Suppressor macrophage treated with lipopolysaccharide for 1 hour (primary cell): ENCODE measurements around the gene PLPP4.

ENCODE experiments used
- DNase-seq, 3 donors: peaks; one replicate each; pipeline ENCODE4 v3.0.0-alpha.2; 2020 to 2022

The PLPP4 gene

DNA sequence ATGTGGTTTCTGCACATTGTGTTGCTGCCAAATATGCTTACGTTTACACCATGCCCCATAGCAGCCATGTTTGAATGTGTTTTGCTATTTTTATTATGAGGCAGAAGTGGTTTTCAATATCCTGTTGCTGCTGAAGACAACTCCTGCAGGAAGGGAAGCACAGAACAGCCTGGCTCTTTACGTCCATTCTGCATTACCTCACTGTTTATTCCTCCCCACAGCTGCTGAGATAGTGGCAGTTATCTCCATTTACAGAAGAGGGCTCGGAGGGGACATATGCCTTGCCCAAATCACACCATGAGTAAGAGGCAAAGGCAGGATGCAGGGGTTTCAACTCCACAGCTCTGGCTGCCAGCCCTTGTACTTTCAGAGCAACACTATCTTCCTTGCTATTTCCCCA, 35.3 kb downstream of the PLPP4 start:
- no peak for DNase-seq

DNA sequence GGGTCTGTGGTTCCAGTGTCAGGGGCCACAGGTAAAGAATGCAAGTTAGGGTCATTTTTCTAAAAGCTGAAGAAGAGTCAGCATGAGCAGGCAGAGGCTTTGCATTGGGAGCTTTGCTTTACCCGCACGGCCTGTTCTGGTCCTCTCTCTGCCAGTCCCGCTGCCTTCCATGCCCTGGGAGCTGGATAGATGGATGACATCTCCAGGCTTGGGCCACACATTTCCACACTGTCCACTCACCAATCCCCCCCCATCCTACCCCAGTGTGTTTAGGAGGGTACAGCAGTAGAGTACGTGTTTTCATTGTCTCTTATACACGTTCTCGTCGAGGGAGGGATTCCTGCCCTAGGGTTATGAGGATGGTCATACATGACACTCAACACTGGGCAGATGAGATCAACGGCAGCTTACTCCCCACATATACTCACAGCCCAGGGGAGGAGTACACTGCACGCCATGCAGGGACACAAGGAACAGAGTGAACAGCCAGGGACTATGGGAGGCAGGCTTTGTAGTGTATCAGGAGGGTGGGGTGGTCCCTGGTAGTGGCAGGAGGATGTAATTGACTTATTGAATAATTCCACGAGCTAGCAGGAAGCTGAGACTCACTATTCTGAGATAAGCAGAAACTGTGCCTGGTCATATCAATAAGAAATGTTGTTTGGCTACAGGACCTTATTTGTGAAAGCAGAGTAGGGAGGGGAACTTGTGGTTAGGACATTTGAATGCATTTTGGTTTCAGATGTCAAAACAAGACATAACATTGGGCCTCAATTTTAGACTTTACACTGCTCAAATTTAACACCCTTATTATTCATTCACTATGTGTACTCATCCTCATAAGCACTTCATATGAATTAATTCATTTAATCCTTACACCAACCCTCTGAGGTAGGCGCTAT, 36.6 kb downstream of the PLPP4 start:
- DNase-seq, result no peak

DNA sequence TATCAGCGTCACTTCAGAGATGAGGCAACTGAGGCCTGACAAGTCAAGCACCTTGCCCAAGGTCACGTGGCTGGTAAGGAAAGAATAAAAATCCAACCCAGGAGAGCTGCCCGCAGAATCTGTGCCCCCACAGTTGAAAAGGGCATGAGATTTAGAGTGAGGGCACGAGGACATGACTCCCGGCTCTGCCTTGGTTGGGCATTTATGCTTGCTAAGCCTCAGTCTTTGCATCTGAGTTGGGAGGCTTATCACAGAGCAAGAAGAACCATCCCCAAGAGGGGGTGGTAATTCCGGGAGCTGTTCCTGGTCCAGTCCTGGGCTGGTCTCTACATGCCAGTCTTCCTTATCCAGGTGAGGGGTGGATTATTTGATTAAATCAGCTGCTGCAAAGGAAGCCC, 37.3 kb downstream of the PLPP4 start:
- DNase-seq, result no peak

DNA sequence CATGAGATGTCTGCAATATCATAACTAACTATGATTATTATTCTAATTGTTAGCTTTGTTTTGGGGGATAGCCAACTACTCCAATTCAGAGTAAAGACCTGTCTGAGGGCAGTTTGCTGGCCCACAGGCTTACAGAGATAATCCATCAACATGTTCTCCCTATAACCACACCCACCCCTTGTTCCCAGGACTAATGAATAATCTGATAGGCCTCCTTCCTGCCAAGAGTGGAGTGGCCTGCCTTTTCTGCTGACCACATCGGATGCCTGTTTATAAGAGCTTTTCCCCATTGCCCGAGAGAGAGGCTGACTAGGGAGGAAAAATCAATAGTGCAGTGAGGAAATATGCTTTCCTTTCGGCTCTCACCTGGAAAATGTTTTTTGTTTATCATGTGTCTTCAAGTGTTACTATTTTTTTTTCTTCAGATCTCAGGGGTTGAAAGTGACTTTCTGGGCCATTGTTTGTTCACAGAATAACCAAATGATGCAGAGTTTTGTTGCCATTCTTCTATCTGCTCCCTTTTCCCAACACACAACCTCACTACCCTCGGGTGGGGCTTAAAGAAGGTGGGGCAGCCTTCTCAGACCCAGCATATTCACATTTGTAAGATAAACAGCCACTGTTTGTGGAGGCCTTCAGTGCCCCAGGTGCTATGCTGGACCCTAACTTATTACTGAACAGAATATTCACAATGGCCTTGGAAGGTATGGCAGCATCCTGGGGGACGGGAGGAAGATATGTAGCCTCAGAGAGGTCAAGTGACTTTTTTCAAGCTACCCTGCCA, 38.4 kb downstream of the PLPP4 start:
- DNase-seq, result no peak

DNA sequence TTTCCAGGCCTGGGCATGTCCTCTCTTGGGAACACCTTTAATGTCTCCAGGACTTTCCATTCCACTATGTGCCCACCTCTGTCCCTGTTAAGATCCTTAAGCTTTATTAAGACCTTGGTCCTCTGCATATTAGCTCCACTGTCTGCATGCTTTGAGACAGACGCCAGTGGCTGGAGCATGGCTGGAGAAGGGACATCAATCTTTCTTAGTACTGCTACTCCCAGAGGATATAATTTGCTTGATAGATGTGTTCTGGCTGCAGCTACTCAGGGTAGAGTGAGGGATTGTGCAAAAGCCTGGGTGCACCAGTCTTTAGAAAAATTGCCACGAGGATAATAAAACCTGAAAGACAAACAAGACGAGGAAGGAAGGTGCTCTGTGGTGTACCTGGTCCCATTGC, 42.9 kb downstream of the PLPP4 start:
- no peak for DNase-seq

DNA sequence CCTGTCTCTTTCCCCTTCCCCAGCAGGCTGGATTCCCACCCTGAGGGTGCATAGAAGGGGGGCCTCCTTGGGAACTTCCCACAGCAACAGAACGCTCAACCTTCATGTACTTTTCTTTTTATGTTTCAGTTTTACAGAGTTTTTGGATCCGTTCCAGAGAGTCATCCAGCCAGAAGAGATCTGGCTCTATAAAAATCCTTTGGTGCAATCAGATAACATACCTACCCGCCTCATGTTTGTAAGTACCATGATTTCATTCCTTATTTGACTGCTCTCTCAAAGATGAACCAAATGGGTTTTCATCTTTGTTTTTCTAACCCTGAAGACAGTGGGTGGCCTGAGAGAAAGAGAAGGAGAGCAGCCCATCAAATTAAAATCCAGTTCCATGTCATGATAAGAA, 46.7 kb downstream of the PLPP4 start:
- DNase-seq, result no peak

DNA sequence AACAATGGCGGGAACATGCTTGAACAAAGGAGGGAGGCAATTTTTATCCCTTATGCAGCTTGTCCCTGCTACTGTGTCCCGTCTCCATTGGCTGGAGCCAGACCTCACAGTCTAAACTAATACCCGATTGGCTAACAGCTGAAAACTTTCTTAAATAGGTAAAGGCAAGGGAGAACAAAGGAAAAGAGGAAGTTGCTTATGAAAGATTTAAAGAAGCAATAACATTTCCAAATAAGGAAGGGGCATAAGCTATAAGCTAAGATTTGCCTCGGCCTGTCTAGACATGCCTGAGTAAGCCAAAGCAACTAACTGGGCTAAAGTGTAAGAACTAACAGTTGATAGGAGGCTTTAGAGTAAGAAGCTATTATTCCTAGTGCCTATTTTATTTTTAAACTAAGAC, 47.2 kb downstream of the PLPP4 start:
- peak in 2 of 3 donors; percentile 7 to 25 for DNase-seq

DNA sequence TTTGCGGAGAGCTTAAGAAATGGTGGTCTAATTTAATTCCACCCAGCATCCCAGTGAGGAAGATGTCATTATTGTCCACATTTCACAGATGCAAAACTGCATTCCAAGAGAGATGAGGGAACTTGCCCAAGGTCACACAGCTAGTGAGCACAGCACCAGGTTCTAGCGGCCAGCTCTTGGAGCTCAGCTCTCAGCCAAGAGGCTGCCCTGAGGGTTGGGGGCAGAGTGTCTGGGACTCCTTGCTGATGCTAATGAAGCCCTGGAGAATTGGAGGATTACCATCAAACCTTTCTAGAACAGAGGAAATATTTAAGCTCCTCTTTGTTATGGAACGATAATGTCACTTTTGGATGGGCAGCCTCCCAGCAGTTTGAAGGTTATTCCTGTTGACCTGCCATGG, 48.0 kb downstream of the PLPP4 start:
- no peak for DNase-seq

DNA sequence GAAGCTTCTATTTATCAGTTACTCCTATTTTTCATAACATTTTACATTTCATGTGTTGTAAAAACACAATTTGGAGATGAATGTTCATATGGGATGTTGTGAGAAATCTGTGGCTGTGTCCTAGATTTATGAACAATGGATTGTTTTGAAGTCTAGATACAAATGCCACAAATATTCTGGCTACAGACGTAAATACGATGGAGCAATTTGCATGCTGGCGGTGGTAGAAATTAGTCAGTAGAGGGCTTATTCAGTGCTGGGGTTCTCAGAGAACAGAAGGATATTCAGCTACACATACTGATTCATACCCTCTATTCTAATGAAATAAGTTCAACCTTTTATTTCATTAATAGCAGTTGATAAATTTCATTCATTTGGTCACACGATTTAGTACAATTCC, 48.8 kb downstream of the PLPP4 start:
- DNase-seq, result no peak

DNA sequence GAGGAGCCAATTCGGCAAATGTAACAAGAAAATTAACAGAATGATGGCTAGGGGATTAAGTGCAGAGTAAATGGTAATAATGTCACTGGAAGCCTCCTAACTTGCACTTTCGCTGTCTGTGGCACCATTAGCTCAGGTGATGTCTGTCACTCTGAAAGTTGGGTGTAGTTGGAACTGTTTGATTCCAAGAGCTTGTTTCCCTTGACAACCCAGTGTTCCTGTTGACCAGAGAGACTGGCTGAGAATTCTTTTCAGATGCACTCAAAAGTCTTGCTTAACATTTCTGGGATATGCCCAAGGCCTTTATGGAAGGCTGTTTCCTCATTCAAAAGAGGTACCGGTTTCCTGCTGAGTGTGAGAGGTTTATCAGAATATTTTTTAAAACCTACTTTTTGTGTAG, 49.6 kb downstream of the PLPP4 start:
- no peak for DNase-seq

DNA sequence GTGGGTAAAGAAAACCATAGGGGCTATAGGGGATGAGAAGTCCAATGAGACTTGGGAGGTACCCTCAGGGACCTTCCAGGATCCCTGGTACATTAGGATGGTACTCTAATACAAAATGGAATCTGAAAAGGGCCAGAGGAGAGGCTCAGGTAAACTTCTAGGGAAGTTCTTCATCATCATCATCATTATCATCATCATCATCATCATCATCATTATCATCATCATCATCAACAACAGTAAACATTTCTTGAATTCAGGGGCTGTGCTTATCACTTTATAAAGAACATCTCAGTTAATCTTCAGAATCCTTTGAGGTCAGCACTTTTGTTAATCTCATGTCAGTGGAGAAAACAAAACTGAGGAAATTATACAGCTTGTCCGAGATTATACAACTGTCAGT, 50.1 kb downstream of the PLPP4 start:
- no peak for DNase-seq

DNA sequence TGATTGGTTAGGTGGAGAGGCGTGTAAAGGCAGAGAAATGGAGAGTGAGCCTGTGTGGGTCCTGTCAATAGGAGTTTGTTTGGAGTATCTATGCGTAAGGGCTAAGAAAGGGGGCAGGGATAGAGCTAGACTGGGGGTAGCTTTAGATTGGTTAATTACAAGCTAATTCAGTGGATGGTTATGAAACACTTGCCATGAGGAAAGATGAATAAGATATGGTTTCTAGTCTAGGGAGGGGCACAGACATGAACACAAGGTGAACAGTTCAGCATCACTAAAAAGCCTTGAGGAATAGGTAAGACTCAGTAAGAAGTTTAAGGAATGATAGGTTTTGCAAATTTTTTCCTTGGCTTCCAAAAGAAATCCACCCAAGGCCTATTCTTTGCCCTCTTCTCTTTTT, 50.6 kb downstream of the PLPP4 start:
- no peak for DNase-seq

DNA sequence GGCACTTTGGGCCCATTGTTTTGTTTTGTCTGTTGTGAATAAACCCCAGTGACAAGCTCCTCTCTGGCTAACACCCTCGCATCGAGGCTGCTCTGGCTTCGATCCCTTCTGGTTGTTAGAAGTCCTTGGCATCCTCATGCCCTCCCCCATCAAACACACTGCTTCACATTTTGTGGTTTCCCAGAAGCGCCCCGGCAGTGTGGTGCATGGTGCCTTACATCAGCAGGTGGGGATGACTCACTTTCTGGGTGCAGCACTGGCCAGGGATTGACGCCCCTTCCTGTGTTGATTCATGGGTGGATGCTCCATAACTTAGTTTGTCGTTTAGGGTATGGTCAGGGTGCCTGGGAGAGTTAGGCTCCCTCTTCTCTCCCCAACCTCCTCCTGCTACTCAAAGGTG, 51.4 kb downstream of the PLPP4 start:
- peak; percentile 26 to 42 (median 33) for DNase-seq

DNA sequence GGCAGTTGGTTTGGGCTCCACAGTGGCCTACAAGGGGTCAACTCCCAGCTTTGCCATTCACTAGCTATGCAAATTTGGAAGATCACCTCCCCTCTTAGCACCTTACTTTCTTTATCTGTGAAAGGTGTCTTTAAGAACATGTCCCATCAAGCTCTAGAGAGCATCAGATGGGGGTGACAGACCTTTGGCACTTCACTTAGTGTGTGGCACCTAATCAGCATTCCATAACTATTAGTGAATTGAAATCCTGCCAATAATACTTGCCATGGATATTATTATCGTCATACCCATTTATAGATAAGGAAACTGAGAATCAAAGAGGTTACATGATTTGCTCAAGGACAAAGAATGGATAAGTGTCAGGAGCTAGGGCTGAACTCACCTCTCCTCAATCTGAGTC, 51.9 kb downstream of the PLPP4 start:
- DNase-seq, result no peak

DNA sequence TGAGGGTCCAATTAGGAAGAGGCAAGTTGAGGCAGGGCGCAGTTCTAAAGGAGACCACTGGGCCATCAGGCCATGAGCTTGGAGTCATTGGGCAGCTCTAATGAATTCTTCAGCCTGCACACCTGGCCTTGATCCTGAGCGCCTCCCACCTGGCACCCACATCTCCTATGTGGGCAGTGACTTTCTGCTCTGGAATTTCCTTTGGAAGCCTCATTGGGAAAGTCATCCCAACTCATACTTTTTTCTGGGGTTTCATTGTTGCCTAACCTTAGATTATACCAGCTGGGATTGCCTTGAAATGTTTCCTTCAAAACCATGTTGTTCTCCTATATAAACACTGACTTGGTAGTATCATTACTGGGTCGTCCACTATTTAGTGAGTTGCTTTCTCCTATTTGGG, 54.1 kb downstream of the PLPP4 start:
- DNase-seq, result no peak

DNA sequence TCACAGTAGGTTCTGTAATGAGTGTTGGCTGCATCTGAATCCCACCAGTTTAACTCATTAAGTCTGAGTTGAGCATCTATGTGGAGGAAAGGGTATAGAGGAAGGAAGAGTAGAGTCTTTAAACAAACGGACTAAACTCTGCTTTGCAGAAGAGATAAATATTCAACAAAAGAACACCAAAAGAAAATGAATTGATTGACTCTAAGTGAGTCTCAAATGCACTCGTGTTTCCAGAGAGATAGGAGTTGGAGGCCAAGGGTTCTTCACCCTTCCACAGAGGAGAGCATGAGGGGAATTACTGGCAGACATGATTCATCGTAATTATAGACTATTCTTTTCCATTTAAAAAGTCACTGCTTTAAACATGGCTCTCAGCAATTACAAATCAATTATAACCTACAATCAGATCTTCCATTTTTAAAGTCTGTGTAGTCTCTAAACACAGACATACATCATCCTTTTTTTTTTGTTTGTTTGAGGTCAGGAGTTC, 56.3 kb downstream of the PLPP4 start:
- DNase-seq, result no peak

DNA sequence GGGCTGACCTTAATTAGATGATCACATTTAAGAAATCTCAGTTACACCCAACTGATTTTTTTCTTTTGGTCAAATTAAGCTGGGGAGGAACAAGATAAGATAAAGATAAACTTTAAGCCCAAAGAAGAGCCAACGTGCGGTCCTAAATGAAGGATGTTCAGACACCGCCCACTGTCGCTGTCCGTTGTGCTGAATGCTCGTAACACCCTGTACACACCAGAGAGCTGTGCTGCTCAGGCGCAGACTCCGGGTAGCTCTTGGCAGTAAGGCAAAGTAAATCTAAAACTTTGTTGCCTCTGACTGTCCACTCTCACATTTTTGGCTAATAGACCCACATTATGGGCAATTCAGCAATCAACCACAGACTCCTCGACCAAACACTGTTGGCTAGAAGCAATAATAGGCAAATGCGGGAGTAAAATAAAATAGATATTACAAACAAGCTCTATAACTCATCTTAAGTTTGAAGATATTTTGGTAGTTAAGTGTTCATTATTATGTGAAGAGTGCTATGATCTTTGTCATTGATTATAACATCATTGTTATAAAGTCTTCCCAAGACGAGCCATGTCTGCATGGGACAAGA, 57.1 kb downstream of the PLPP4 start:
- DNase-seq, result peak; percentile 44 to 77 (median 68)

DNA sequence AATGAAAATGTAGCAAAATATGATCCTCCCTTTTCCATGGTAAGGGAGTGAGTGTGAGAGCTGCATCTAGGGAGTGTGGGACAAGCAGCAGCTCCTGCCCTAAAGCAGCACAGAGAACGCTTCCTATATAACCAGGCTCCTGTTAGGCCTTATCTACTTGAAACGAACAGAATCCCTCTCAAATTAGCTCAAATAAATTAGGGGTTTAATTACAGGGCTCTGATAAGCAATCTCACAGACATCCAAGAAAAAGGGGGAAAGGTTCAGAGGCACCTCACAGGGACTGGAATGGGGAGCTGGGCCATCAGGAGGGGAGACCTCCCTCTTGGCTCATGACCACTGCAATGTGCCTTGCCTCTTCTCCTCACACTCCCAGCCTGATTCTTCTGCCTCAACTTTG, 57.9 kb downstream of the PLPP4 start:
- no peak for DNase-seq

DNA sequence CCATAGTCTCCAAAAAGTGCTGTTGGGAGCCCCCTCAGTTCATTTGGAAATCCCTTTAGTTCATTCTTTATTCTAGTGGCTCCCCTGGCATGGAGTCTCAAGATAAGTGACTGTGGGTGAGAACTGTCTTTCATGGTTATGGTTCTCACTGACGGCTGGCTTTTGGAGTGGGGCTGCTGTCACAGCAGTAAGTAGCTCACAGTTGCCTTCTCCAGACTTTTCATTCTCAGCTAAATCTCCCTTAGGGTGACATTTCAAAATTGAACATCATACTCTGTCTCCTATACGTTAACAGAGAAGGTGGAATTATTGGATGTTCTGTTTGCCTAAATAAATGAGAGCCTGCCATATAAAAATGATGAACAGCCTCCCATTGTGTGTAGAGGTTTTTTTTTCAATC, 58.7 kb downstream of the PLPP4 start:
- no peak for DNase-seq

DNA sequence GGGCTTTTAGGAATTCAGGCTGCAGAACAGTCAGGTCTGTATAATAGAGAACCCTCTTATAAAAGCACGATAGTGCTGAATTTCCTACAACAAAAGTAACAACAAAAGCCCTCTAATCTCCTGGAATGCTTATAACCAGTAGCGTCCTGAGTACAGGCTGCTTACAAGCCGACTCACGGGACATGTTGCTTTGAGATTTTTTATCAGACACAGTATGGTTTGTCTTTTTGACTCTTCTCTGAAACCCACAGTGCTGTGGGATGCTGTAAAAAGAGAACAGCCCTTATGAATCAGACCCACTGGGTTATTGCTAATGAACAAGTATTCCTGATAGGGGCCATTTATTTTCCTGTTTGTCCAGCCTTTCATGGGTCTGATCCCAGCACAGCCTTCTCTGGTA, 59.4 kb downstream of the PLPP4 start:
- no peak for DNase-seq

DNA sequence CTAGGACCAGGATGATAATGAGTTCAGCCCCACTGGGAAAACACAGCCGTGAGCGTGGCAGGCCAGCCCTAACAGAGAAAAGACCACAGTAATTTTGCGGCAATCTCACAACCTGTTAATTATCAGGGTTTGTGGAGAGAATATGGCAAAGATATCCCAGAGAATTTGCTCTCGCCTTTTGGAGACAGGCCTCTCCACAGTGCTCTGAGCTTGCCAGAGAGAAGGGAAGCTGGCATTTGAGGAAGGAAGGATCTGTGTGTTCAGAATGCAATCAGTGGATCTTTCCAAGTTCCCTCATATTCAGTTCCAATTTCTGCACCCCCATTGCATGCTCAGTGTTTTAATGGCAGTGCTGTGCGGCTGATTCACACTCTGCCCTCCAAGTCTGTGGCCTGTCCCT, 60.2 kb downstream of the PLPP4 start:
- no peak for DNase-seq

DNA sequence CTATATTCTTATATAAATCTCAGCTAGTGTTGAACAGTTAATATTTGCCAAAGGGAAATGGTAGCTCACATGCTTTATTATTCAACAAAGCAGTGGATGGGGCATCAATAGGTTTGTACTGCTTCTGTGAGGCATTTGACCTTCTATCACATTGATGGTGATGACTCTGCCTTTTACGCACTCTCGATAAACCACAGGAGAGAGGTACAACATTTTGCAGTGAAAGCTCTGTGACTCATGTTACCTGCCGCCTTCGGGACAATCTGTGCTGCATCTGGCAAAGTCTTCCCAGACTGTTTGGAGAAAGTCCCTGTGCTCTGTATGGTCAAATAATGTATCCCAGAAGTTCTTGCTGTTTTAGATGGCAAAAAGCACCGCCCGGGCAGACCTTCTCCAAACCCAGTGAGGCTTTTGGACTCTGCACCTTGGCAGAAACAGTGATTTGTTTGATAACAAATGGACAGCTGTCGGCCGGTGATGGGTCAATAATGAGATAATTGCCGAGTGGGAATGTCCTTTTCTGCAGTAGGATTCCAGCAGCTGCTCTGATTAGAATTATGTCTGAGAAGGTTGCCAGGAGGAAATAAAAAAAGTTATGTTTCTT, 61.0 kb downstream of the PLPP4 start:
- no peak for DNase-seq

DNA sequence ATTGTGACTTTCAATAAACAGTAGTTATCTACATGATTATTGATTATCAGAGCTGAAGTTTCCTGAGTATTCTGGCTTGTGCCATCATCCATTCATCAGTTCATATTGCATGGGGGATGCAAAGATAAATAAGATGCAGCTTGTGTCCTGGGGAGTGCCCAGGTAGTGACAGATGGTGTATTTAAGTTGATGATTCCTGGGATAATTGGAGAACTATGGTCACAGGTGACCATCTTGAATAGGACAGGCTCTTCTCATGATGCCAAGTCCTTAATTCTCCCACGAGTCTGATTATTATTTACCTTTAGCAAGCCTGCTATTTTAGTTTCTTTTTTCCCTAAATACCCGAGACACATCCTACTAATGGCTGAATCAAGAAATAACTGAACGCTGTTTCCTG, 64.9 kb downstream of the PLPP4 start:
- DNase-seq, result no peak
